ENCODE data around the gene EIF2AK3. TPM values are rescaled to one million over a fixed set of nuclear protein-coding genes. Genes with fewer than 3 reads are reported as not detected.

EIF2AK3 gene
- polyA plus RNA-seq, 1 donor (not counting 4 experiments of a cell fraction or from before 2014, with no cell fraction given), result 10.9 TPM

DNA sequence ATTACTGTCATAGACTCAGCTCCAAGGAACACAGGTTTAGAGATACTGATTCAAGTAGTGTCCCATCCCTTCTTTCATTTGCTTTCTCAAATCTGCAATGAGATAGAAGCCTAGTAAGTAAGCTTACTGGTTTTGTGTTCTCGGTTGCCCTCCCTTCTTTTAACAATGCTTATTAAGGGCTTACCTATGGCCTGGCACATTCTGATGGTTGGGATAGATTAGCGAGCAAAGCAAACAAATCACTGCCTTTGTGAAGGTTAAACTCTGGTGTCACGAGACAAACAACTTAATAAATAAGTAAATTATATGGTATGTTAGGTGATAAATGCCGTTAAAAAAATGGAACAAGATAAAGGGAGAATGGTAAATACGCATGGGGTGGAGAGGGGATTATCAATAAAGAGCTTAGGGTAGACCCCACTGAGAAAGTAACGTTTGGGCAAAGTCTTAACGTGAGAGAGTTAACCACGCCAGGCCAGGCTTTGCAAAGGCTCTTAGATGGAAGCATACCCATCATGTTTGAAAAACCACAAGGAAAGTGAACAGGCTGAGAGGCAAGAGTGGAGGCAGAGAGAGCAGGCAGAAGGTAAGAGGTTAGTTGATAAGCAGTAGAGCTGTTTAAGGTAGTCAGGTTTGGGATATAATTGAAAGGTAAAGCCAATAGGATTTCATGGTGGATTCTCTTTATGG is 31.0 kb downstream of the EIF2AK3 start:
- H3K4me1 ChIP-seq (ENCODE audit: control insufficient read depth, extremely low read depth, insufficient read depth, low read length), result peaks cover 18% of the 10 kb centered on the region
- H2AFZ ChIP-seq (ENCODE audit: control insufficient read depth, low read length), result no peak overlapping the region
- no peak for DNase-seq (ENCODE audit: low read depth, low spot score)
- FAIRE-seq, result no peak
- no peaks in the 10 kb centered on the region for H3K9me3 ChIP-seq (ENCODE audit: control insufficient read depth, low read depth, low read length)
- no peaks in the 10 kb centered on the region for H3K9me1 ChIP-seq (ENCODE audit: control insufficient read depth, extremely low read depth, insufficient read depth, low read length)
- peaks cover 14% of the 10 kb centered on the region for H3K79me2 ChIP-seq (ENCODE audit: control insufficient read depth, insufficient read depth, low read length)
- peaks cover 0 to 2% of the 10 kb centered on the region in 2 experiments for H3K36me3 ChIP-seq (ENCODE audit: control insufficient read depth in 2 of 2, extremely low read depth in 1 of 2, insufficient read depth in 2 of 2, low read length in 2 of 2)
- H3K4me2 ChIP-seq (ENCODE audit: control insufficient read depth, extremely low read depth, insufficient read depth, low read depth, low read length), result no peak overlapping the region
- H4K20me1 ChIP-seq (ENCODE audit: control insufficient read depth, extremely low read depth, insufficient read depth, low read length), result peaks cover 3% of the 10 kb centered on the region
- H3K27me3 ChIP-seq (ENCODE audit: control insufficient read depth, extremely low read depth, insufficient read depth, low read length), result no peaks in the 10 kb centered on the region
- H3K4me3 ChIP-seq (ENCODE audit: control insufficient read depth in 2 of 3, extremely low read depth in 1 of 3, insufficient read depth in 2 of 3, low read depth in 1 of 3, low read length in 3 of 3), result no peak overlapping the region
- H3K27ac ChIP-seq (ENCODE audit: control insufficient read depth, insufficient read depth, low read length), result no peak overlapping the region
- dilution Hi-C loops (cut with MboI; ENCODE audit: extremely low pct_ligation_motif_present, low sequenced_read_pairs), result loop anchor here (5.0 kb wide), 1 partner anchor 71 kb away; no protein-coding TSS in a partner anchor
- no peak overlapping the region for H3K9ac ChIP-seq (ENCODE audit: control insufficient read depth, extremely low read depth, insufficient read depth, low read length)
- TF ChIP-seq, protein P1, sequence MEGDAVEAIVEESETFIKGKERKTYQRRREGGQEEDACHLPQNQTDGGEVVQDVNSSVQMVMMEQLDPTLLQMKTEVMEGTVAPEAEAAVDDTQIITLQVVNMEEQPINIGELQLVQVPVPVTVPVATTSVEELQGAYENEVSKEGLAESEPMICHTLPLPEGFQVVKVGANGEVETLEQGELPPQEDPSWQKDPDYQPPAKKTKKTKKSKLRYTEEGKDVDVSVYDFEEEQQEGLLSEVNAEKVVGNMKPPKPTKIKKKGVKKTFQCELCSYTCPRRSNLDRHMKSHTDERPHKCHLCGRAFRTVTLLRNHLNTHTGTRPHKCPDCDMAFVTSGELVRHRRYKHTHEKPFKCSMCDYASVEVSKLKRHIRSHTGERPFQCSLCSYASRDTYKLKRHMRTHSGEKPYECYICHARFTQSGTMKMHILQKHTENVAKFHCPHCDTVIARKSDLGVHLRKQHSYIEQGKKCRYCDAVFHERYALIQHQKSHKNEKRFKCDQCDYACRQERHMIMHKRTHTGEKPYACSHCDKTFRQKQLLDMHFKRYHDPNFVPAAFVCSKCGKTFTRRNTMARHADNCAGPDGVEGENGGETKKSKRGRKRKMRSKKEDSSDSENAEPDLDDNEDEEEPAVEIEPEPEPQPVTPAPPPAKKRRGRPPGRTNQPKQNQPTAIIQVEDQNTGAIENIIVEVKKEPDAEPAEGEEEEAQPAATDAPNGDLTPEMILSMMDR (optimal IDR thresholded peaks at IDR 0.05 in 1 of 3, IDR thresholded peaks at IDR 0.05 in 1 of 3, conservative IDR thresholded peaks at IDR 0.05 in 1 of 3; ENCODE audit: extremely low read depth in 1 of 3, insufficient read depth in 2 of 3, low read length in 3 of 3), result no peak

DNA sequence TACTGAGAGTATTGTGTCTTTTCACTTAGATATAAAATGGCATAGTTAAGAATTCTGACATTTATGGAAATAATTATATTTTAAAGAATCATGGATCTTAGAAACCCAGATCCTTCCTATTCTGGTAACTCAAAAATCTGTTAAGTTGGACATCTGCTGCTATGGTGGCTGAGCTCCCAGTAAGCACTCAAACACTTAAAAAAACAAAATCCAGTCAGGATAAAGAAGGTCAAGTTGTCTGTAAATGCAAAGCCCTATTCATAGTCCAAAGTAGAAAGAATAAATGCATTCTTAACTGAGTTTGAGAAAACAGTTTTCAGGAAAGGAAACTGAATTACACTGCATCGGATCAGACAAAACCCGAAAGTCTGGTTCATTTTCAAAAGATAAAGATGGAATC is 35.6 kb downstream of the EIF2AK3 start:
- H3K27me3 ChIP-seq (ENCODE audit: control insufficient read depth, extremely low read depth, insufficient read depth, low read length), result no peaks in the 10 kb centered on the region
- no peaks in the 10 kb centered on the region for H3K9me3 ChIP-seq (ENCODE audit: control insufficient read depth, low read depth, low read length)
- no peak overlapping the region for H3K4me3 ChIP-seq (ENCODE audit: control insufficient read depth in 2 of 3, extremely low read depth in 1 of 3, insufficient read depth in 2 of 3, low read depth in 1 of 3, low read length in 3 of 3)
- TF ChIP-seq, protein P1 (optimal IDR thresholded peaks at IDR 0.05 in 1 of 3, IDR thresholded peaks at IDR 0.05 in 1 of 3, conservative IDR thresholded peaks at IDR 0.05 in 1 of 3; ENCODE audit: extremely low read depth in 1 of 3, insufficient read depth in 2 of 3, low read length in 3 of 3), result no peak
- no peak for TF ChIP-seq EZH2 (IDR thresholded peaks at IDR 0.05; ENCODE audit: low read length)
- DNase-seq (ENCODE audit: low read depth, low spot score) (no peak), FAIRE-seq (no peak)
- peaks cover 3% of the 10 kb centered on the region for H3K79me2 ChIP-seq (ENCODE audit: control insufficient read depth, insufficient read depth, low read length)
- H3K4me1 ChIP-seq (ENCODE audit: control insufficient read depth, extremely low read depth, insufficient read depth, low read length), result no peaks in the 10 kb centered on the region
- H2AFZ ChIP-seq (ENCODE audit: control insufficient read depth, low read length), result no peak overlapping the region
- H3K9ac ChIP-seq (ENCODE audit: control insufficient read depth, extremely low read depth, insufficient read depth, low read length), result no peak overlapping the region
- H3K9me1 ChIP-seq (ENCODE audit: control insufficient read depth, extremely low read depth, insufficient read depth, low read length), result no peaks in the 10 kb centered on the region
- peaks cover 3% of the 10 kb centered on the region for H4K20me1 ChIP-seq (ENCODE audit: control insufficient read depth, extremely low read depth, insufficient read depth, low read length)
- no peak overlapping the region for H3K27ac ChIP-seq (ENCODE audit: control insufficient read depth, insufficient read depth, low read length)
- no peak overlapping the region for H3K4me2 ChIP-seq (ENCODE audit: control insufficient read depth, extremely low read depth, insufficient read depth, low read depth, low read length)
- H3K36me3 ChIP-seq (ENCODE audit: control insufficient read depth in 2 of 2, extremely low read depth in 1 of 2, insufficient read depth in 2 of 2, low read length in 2 of 2), result peaks cover 3 to 4% of the 10 kb centered on the region in 2 experiments
- dilution Hi-C loops (cut with MboI; ENCODE audit: extremely low pct_ligation_motif_present, low sequenced_read_pairs), result no loop called here
